ENCODE results near the gene BCAS3. TPM values are rescaled to one million over a fixed set of nuclear protein-coding genes. Genes with fewer than 3 reads are reported as not detected.

The BCAS3 gene
- total and polyA plus RNA-seq, 11 donors = 4.5 to 23.5 (median 17.9) TPM

- WGBS, 4 donors = 95 to 98% (median 97%) methylated on average over 2 of the region's 2 CpGs
- H3K4me1 ChIP-seq = no peaks in the 10 kb centered on the region
- no peak overlapping the region for H3K27ac ChIP-seq
- TF ChIP-seq, protein P1, sequence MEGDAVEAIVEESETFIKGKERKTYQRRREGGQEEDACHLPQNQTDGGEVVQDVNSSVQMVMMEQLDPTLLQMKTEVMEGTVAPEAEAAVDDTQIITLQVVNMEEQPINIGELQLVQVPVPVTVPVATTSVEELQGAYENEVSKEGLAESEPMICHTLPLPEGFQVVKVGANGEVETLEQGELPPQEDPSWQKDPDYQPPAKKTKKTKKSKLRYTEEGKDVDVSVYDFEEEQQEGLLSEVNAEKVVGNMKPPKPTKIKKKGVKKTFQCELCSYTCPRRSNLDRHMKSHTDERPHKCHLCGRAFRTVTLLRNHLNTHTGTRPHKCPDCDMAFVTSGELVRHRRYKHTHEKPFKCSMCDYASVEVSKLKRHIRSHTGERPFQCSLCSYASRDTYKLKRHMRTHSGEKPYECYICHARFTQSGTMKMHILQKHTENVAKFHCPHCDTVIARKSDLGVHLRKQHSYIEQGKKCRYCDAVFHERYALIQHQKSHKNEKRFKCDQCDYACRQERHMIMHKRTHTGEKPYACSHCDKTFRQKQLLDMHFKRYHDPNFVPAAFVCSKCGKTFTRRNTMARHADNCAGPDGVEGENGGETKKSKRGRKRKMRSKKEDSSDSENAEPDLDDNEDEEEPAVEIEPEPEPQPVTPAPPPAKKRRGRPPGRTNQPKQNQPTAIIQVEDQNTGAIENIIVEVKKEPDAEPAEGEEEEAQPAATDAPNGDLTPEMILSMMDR (IDR thresholded peaks at IDR 0.05) = no peak
- TF ChIP-seq POLR2A (IDR thresholded peaks at IDR 0.05) = no peak
- ATAC-seq (no peak), DNase-seq (no peak)
- H3K4me3 ChIP-seq = no peak overlapping the region
- intact Hi-C loops (cut with DNase I) = loop anchor here in 1 of 10 donors (2.0 kb wide), 1 partner anchor 33 kb away; no protein-coding TSS in a partner anchor
- H3K9me3 ChIP-seq = peaks cover 0 to 9% (median 0%) of the 10 kb centered on the region in 12 donors
- H3K36me3 ChIP-seq = no peaks in the 10 kb centered on the region
- H3K27me3 ChIP-seq = no peaks in the 10 kb centered on the region
Observed at GRCh38 chr17:61188081-61188480, 510.4 kb downstream of the BCAS3 start.

DNA sequence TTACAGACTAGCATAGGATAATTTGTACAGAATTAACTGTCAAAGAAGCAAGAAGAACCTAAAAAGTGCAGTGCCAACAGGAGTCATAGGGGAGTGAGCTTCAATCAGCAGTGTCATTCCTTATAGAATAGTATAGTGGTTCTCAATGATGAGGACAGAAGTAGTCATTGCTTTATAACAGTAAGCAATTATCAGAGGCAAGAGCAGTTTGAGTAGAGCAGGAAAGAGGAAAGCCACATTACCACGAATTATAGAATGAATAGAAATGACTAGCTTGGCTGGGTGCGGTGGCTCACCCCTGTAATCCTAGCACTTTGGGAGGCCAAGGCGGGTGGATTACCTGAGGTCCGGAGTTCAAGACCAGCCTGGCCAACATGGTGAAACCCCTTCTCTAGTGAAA lies 512.3 kb downstream of the BCAS3 start:
- ATAC-seq (no peak), DNase-seq (no peak)
- TF ChIP-seq POLR2A (IDR thresholded peaks at IDR 0.05) = no peak
- Histone ChIP-seq H3K27me3 (no peaks in the 10 kb centered on the region), H3K9me3 (peaks cover 0 to 9% (median 0%) of the 10 kb centered on the region in 12 donors), H3K4me3 (no peak overlapping the region), H3K36me3 (no peaks in the 10 kb centered on the region), H3K4me1 (no peaks in the 10 kb centered on the region), H3K27ac (no peak overlapping the region)
- intact Hi-C loops (cut with DNase I) = loop anchor here in 1 of 10 donors (2.0 kb wide), 1 partner anchor 35 kb away; no protein-coding TSS in a partner anchor
- WGBS, 4 donors = 94 to 99% (median 96%) methylated on average over 4 of the region's 4 CpGs

DNA sequence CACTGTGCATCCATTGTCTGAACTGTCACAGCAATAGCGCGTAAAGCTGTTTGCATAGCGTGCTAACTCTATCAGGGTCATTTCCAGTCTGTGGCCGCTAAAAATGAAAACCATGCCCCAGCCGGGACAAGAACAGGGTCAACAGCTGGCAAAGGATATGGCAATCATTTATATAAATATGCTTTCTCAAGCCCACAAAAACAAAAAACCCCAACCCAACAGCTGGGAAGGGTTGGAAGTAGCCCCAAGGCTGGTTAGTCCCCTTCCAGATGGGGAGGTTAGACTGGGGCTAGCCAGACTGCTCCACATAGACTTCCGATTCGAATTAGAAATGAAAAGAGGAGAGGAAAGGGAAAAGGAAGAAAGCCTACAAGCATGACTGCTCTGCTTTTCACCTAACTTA lies 518.7 kb downstream of the BCAS3 start:
- intact Hi-C loops (cut with DNase I) = no loop called here
- no peak for TF ChIP-seq POLR2A (IDR thresholded peaks at IDR 0.05)
- TF ChIP-seq, protein P1 (IDR thresholded peaks at IDR 0.05) = no peak
- Histone ChIP-seq H3K27me3 (no peaks in the 10 kb centered on the region), H3K4me1 (peaks cover 0 to 13% (median 0%) of the 10 kb centered on the region in 12 donors), H3K4me3 (no peak overlapping the region), H3K36me3 (no peaks in the 10 kb centered on the region), H3K9me3 (peaks cover 0 to 9% (median 0%) of the 10 kb centered on the region in 12 donors), H3K27ac (peak overlapping the region in 1 of 12 donors; percentile 22)
- no peak for ATAC-seq
- no peak for DNase-seq
- WGBS, 4 donors = 80 to 88% (median 83%) methylated on average over 7 of the region's 7 CpGs

- DNase-seq (no peak), ATAC-seq (no peak)
- Histone ChIP-seq H3K4me1 (peaks cover 0 to 14% (median 0%) of the 10 kb centered on the region in 12 donors), H3K9me3 (peaks cover 0 to 9% (median 0%) of the 10 kb centered on the region in 12 donors), H3K27ac (peak overlapping the region in 1 of 12 donors; percentile 17), H3K36me3 (no peaks in the 10 kb centered on the region), H3K4me3 (no peak overlapping the region), H3K27me3 (no peaks in the 10 kb centered on the region)
- WGBS, 4 donors = 84 to 87% (median 87%) methylated on average over 3 of the region's 3 CpGs
- intact Hi-C loops (cut with DNase I) = no loop called here
- no peak for TF ChIP-seq POLR2A (IDR thresholded peaks at IDR 0.05)
- TF ChIP-seq, protein P1 (IDR thresholded peaks at IDR 0.05) = no peak
Observed at GRCh38 chr17:61196799-61197198, 519.1 kb downstream of the BCAS3 start.

Data from heart left ventricle (tissue), 16 donors.